GM18511 (cell line): ENCODE measurements around the gene RNPEP.
"Not testable (repeated sequence)": the region's sequence is repeated elsewhere in the genome, so short reads cannot be mapped to it uniquely, and the experiment has no call there.

ENCODE experiments used
- ATAC-seq: cut with Tn5 transposase; IDR thresholded peaks from one replicate; pipeline ENCODE4 v1.9.1; 2021; ENCODE audit warnings: mild to moderate bottlenecking, moderate library complexity; ENCODE audit not compliant: unreplicated experiment

Gene RNPEP

GRCh38 chr1:202009326-202010179 lies 27.1 kb downstream of the RNPEP start:
- peak; percentile 47 for ATAC-seq

GRCh38 chr1:202010180-202011015 lies 27.9 kb downstream of the RNPEP start, which contains the start of gene ELF3:
Gene ELF3 (plus strand): TSS chr1:202010587. CDS start chr1:202011137, 550 bp downstream.
- peak; percentile 90 for ATAC-seq

- no peak for ATAC-seq
Observed at GRCh38 chr1:202011994-202012393, 29.5 kb downstream of the RNPEP start.

DNA sequence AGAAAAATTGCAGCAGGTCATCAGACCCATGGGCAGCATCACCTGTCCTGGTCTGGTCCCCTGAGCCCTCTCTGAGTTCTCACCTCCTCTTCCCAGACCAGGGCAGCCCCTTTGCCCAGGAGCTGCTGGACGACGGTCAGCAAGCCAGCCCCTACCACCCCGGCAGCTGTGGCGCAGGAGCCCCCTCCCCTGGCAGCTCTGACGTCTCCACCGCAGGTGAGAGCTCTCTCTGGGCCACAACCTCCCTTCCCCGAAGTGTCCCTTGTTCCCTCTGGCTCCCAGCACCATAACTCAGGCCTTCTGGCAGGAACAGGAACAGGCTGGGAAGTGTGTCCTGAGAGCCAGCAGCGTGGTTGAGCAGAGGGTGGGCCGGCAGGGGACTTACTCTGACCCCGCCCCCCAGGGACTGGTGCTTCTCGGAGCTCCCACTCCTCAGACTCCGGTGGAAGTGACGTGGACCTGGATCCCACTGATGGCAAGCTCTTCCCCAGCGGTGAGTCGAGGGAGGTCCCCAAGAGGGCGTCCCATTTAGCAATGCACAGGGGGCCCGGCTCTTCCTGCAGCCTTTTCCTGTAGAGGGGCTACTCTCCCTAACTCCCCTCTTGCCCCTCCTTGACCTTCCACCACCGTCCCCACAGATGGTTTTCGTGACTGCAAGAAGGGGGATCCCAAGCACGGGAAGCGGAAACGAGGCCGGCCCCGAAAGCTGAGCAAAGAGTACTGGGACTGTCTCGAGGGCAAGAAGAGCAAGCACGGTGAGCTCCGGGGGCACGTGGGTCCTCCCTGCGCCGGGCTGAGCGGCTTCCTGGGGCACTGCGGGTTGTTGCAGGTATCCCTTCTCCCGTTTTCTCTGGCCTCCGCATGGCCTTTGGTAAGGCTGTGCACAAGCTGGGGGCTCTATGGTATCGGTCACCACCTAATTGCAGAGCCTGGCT lies 30.4 kb downstream of the RNPEP start:
- ATAC-seq, result no peak

DNA sequence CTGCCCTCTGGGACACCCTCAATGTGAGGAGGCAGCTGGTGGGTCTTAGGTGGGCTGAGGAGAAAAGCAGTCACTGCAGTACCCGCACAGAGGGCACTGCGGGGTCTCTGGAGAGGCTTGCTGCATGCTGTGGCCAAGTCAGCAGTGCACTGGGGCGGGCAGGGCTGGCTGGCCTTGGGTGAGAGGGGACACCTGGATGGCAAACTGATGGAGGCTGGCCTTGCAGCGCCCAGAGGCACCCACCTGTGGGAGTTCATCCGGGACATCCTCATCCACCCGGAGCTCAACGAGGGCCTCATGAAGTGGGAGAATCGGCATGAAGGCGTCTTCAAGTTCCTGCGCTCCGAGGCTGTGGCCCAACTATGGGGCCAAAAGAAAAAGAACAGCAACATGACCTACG lies 31.2 kb downstream of the RNPEP start:
- no peak for ATAC-seq

GRCh38 chr1:202014060-202014459 lies 31.6 kb downstream of the RNPEP start:
- ATAC-seq, result no peak

DNA sequence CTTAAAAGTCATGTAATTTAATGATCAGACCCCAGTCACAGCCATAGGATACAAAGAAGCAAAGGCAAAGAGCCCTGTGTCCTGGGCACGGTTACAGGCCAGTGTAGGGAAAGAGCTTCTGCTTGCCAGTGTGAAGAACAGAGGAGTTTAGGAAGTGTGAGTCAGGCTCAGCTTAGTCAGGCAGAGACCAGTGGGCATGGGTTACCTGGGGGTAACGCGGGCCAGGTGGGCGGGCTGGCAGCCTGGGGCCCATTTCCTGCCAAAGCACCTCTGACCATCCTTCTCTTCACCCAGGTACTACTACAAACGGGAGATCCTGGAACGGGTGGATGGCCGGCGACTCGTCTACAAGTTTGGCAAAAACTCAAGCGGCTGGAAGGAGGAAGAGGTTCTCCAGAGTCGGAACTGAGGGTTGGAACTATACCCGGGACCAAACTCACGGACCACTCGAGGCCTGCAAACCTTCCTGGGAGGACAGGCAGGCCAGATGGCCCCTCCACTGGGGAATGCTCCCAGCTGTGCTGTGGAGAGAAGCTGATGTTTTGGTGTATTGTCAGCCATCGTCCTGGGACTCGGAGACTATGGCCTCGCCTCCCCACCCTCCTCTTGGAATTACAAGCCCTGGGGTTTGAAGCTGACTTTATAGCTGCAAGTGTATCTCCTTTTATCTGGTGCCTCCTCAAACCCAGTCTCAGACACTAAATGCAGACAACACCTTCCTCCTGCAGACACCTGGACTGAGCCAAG lies 32.6 kb downstream of the RNPEP start:
- no peak for ATAC-seq

DNA sequence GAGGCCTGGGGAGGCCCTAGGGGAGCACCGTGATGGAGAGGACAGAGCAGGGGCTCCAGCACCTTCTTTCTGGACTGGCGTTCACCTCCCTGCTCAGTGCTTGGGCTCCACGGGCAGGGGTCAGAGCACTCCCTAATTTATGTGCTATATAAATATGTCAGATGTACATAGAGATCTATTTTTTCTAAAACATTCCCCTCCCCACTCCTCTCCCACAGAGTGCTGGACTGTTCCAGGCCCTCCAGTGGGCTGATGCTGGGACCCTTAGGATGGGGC lies 33.2 kb downstream of the RNPEP start:
- ATAC-seq, result no peak

- ATAC-seq, result no peak
Observed at GRCh38 chr1:202016022-202016810, 33.8 kb downstream of the RNPEP start.

DNA sequence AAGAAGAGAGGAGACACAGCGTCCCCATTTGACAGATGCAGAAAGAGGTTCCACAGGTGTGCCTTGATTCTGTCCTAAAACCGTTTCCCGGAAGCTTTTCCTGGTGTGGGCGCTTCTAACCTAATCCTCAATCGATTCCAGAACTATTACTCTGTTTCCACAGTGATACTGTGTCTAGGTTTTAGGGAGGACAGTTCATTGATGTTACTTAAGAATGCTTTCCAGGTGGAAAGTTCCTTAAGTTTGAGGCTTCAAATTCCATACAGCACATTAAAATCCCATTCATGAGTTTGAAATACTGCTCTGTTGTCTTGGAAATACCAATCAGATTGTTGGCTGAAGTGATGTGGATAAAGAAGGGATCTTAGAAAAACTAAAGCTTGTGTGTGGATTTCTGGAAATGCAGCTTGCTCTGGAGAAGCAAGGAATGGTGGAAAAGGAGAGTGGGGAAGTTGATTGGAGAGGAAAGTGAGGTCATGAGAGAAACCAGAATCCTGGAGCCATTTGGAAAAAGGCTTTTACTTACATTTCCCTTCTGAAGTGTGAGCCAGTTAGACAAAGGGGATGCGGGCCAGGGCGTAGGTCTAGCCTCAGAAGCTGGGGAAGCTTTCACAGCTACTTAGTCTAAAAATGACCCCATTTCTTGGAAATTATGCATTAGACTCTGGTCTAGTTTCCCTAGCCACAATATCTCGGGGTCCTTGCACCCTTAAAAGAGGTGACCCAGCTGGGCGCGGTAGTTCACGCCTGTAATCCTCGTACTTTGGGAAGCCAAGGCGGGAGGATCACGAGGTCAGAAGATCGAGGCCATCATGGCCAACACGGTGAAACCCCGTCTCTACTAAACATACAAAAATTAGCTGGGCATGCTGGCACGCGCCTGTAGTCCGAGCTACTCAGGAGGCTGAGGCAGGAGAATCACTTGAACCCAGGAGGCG lies 34.6 kb downstream of the RNPEP start:
- ATAC-seq, result no peak

GRCh38 chr1:202017749-202018467 lies 35.5 kb downstream of the RNPEP start:
- no peak for ATAC-seq

DNA sequence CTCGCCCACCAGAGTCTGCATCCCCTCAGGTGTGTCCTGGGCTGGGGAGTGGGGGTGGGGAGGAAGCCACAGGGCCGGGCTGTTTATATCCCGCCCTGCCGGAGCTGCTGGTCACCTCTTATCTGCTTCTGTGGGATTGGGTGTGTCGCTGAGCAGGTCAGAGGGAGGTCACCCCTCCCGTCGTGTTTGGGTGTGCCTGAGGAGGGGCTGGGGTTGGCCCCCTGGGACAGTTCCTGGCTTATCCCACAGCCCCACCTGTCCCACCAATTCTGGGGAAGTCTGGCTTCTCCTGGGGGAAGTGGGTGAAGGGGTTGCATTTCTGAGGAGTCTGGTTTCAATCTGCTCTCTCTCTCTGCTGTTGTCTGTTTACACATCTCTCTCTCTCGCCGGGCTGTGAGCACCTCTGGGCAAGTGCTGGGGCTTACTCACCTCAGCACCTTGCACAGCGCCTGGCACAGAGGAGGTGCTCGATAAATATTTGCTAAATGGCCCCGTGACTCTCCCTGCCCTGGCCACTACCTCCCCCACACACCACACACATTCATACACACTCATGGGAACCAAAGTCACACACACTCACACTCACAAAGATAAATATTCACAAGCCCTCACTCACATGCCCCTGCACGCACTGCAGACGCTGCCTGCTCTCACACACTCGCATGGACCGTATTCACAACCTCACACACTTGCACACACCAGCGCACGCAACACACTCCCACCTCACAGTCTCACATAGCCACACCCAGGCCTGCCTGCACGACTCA lies 36.2 kb downstream of the RNPEP start:
- no peak for ATAC-seq

GRCh38 chr1:202019235-202019558 lies 36.7 kb downstream of the RNPEP start:
- ATAC-seq, result not testable (repeated sequence)

DNA sequence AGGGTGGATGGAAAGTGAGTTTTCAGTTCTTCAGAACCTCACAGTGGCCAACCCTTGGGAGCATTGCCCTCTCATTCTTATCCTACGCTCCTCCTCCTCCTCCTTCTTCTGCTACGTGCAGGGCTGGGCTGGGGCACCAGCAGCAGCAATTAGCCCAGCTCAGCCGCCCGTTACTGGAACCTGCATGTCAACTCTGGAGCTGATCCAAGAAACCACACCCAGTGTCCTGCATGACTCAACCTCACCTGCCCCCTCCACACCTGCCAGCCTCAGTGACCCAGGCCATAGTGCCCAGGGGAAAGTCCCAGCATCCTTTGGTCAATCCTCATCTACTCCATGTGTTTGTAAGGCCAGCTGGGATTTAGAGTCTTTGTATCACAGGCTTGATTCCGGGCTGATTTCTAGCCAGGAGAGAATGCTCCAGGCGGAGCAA lies 40.6 kb downstream of the RNPEP start:
- ATAC-seq, result no peak

DNA sequence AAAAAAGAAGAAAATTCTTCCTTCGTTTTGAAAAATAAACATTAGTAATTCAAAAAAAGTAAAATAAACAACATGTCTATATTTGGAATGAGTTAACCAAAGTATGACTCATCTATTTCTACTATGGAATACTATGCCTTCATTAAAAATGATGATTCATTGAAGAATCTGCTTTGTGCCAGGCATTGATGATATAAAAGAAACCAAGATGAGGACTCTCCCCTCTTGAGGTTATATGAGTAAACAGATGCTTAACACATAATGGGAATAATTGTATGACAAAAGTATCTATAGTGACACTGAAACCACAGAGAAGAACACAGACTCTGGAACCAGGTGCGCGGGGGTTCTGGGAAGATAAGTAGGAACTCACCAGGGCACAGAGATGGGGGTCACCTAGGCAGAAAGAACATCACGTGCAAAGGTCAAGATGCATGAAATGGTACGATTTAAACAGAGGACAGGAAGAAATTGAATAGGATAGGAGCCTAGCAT lies 46.8 kb downstream of the RNPEP start:
- no peak for ATAC-seq

DNA sequence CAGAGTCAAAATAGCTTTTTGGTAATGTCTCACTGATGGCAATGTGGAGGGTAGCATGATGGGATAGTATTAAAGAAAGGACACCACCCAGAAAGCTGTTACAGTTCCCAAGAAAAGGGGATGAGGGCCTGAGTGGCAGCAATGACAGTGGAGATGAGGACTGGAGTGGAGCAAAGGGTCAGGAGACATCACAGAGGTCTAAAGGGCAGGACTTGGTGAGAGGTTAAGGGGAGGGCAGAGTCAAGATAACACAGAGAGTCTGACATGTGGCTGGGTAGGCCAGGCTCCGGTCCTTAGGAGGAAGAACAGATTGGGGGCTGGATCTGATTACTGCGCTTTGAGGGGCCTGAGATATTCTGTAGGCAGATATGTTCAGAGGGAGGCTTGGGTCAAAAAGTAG lies 47.3 kb downstream of the RNPEP start:
- ATAC-seq, result no peak

DNA sequence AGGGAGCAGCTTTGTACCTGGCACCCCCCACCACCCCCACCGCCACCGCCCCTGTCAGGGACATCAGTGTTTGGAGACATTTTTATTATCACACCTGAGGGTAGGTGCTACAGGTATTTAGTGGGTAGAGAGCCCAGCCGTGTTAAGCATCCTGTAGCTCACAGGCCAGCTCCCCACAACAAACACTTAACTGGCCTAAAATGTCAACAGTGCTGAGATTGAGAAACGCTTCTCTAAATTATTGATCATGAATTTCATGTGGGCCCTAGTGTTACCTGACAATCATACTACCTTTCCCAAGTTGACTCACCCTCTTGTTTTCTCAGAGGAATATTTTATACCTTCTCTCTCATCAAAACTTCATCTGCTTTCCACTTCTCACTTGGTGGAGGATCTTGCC lies 49.3 kb downstream of the RNPEP start:
- no peak for ATAC-seq
